Measurements from ENCODE around the gene MB.
"Not testable (repeated sequence)": the region's sequence is repeated elsewhere in the genome, so short reads cannot be mapped to it uniquely, and the experiment has no call there.

MB gene

GRCh38 chr22:35637254-35637653 is 20.1 kb upstream of the MB start:
- no peak for DNase-seq (ENCODE audit: low read depth, low spot score)

GRCh38 chr22:35634943-35635540 is 17.9 kb upstream of the MB start:
- DNase-seq (ENCODE audit: low read depth, low spot score), result no peak

GRCh38 chr22:35634015-35634414 is 16.9 kb upstream of the MB start:
- DNase-seq (ENCODE audit: low read depth, low spot score), result peak; percentile 39

GRCh38 chr22:35633520-35633919 is 16.4 kb upstream of the MB start:
- DNase-seq (ENCODE audit: low read depth, low spot score), result no peak

GRCh38 chr22:35632935-35633334 is 15.8 kb upstream of the MB start:
- no peak for DNase-seq (ENCODE audit: low read depth, low spot score)

GRCh38 chr22:35631597-35631996 is 14.5 kb upstream of the MB start:
- DNase-seq (ENCODE audit: low read depth, low spot score), result peak; percentile 50

GRCh38 chr22:35630891-35631290 is 13.8 kb upstream of the MB start:
- no peak for DNase-seq (ENCODE audit: low read depth, low spot score)

GRCh38 chr22:35630387-35630793 is 13.3 kb upstream of the MB start:
- DNase-seq (ENCODE audit: low read depth, low spot score), result peak; percentile 47

- peak; percentile 80 for DNase-seq (ENCODE audit: low read depth, low spot score)
These were observed 12.5 kb upstream of the MB start for GRCh38 chr22:35629406-35630216.

- DNase-seq (ENCODE audit: low read depth, low spot score), result no peak
These were observed 11.6 kb upstream of the MB start for GRCh38 chr22:35628732-35629131.

- peak; percentile 83 for DNase-seq (ENCODE audit: low read depth, low spot score)
These were observed 10.3 kb upstream of the MB start for GRCh38 chr22:35627267-35628041.

GRCh38 chr22:35625763-35626432 is 8.8 kb upstream of the MB start:
- DNase-seq (ENCODE audit: low read depth, low spot score), result no peak

GRCh38 chr22:35624547-35624946 is 7.4 kb upstream of the MB start:
- DNase-seq (ENCODE audit: low read depth, low spot score), result no peak

- DNase-seq (ENCODE audit: low read depth, low spot score), result not testable (repeated sequence)
These were observed 6.8 kb upstream of the MB start for GRCh38 chr22:35623885-35624284.

- DNase-seq (ENCODE audit: low read depth, low spot score), result peak; percentile 83
These were observed 5.2 kb upstream of the MB start for GRCh38 chr22:35622191-35622913.

GRCh38 chr22:35621451-35621850 is 4.3 kb upstream of the MB start:
- DNase-seq (ENCODE audit: low read depth, low spot score), result no peak

GRCh38 chr22:35620624-35621251 is 3.6 kb upstream of the MB start:
- peak; percentile 19 for DNase-seq (ENCODE audit: low read depth, low spot score)

- no peak for DNase-seq (ENCODE audit: low read depth, low spot score)
These were observed 2.4 kb upstream of the MB start for GRCh38 chr22:35619336-35620094.

- DNase-seq (ENCODE audit: low read depth, low spot score), result no peak
These were observed 1.5 kb upstream of the MB start for GRCh38 chr22:35618427-35619223.

Data from ELF-1 (cell line).